Middle frontal gyrus (tissue), 1 donor: ENCODE data around the gene SRGAP2B.
"Not testable (repeated sequence)": the region's sequence is repeated elsewhere in the genome, so short reads cannot be mapped to it uniquely, and the experiment has no call there.

Source experiments
- DNase-seq: peaks from one replicate; pipeline ENCODE4 v3.0.0-alpha.2; 2015; ENCODE audit warnings: low spot score; ENCODE audit errors: extremely low spot score

Gene SRGAP2B

DNA sequence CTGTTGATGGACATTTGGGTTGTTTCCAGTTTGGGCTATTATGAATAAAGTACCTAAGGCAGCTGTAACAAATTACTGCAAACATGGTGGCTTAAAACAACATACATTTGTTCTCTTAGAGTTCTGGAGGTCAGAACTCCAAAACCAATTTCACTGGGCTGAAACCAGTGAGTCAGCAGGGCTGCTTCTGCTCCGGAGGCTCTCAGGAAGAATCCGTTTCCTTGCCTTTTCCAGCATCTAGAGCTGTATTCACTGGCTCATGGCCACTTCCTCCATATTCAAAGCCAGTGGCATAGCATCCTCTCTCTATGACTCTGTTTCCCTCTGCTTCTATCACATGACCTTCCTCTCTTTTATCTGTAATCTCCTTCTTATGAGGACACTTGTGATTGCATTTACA lies 146.7 kb downstream of the SRGAP2B start:
- DNase-seq, result not testable (repeated sequence)

DNA sequence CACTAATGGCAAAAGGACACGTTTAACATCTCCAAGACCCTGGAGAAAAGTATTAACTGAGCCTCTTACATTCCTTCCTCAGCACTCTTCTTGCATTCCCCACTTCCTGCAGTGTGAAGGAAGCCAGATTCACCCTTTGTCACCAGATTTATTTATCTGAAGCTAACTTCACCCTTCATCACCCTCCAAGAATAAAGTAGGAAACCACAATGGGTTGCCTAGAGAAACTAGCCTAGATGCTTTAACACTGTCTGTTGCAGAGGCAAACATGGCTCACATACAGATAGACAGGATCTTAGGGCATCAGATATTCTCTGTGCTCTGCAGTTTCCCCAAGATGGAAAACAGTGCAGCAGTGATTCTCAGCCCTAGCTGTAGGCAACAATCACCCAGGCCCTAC lies 147.6 kb downstream of the SRGAP2B start:
- DNase-seq, result not testable (repeated sequence)

DNA sequence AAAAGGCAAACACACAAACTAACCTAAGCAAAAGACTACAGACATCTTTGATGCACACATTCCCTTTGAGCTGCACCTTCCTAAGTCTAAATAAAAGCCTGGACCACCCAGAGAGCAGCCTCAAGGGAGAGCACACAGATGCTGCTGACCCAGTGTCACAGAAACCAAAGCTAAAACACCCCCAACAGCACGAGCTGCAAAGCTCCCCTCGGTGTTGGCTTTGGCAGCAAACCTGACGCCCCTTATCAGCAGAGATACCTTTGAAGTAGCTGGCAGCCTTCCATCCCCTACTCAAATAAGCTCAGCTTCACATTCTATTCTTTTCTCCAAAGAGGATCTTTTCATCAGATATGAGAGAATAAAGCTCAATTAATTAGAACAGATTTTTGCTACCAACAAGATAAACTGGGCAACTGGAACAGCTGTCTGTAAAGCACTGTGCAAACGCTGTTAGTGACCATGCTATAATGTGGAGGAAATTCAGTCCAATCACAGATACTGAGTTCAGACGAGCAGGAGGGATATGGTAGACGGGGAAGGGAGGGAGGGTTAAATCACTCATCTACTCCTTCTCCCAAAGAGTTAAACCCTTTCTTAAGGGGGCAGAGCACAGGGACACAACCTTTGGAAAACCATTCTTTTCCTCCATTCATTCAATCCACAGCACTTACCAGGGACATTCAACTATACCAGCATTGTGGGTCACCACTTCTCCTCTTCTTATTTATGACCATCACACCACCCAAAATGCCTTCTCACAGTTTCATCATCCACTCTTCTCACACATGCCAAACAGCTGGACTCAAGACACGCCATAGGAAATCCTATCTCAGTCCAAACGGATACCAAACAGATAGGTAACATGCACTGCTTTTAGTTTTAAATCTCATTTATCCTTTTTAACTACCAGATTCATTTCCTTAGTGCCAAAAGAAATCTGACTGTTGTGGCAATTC lies 148.3 kb downstream of the SRGAP2B start:
- not testable (repeated sequence) for DNase-seq

DNA sequence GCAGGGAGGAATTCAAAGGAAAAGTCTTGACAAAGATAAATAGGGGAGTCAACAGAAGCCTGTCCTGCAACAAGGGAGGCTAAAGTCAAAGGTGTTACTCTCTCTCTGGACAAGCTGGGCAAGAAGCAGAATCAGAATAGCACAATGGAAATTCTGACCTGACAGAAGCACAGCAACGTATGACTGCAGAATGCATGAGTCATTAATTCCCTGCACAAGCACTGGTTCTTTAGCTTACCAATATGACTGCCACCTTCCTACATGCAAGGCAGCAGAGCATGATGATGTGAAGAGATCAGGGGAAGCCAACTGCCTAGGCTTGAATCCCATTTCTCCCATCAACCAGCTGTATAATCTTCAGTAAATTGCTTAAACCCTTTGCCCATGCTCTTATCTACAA lies 153.4 kb downstream of the SRGAP2B start:
- DNase-seq, result not testable (repeated sequence)

DNA sequence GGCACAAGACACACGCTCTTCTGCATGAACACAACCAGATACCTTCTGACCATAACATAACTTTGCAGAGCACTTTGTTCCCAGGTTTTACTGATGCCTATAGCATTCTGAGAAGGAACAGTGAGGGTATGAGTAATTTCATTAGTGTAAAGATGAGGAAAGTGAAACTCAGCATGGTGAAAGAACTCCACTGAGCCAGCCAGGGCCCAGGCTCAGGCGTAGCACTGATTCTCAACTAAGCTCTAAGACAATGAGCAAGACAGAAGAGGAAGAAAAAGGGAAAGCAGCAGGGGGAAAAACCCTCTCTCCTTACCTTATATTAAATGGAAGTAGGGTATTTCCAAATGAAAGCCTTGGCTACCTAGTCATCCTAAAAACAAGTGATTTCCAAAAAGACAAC lies 155.1 kb downstream of the SRGAP2B start:
- DNase-seq, result not testable (repeated sequence)

DNA sequence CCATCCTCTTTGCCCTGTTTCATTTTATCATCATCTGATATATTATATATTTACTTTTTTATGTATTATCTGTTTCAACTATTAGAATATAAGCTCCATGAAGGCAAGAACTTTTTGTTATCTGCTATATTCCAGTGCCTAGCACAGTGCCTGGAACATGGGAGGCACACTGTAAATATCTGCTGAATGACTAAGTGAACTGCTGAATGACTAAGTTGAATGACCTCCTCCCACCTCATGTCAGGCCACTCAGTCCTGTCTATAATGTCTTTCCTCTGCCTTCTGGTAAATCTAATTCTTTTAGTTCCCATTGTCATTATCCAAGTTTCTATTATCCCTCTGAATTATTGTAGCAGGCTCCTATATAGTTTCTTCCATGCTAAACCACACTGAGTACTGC lies 156.5 kb downstream of the SRGAP2B start:
- not testable (repeated sequence) for DNase-seq

DNA sequence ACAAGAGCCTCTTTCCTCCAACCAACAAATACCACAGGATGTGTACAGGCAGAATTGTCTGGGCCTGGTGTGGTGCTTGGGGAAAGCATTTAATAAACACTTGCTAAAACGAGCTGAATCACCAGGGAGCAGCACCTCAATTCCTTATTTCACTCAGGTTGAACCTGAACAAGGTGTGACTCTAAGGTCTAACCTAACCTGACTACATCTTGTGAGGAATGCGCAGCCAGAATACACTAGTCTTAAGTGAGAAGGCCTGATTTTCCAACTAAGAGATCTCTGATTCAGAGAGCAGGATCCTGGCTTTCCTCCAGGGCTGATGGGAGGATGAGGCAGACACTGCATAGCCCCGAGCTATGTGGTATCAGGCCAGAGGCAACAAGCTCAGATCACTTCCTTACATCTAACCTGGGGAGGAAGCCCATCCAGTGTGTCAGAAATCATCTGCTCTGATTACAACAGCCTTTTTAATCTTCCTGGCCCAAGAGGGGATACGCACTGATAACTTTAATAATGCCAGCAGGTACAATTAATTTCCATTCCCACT lies 158.9 kb downstream of the SRGAP2B start:
- not testable (repeated sequence) for DNase-seq

DNA sequence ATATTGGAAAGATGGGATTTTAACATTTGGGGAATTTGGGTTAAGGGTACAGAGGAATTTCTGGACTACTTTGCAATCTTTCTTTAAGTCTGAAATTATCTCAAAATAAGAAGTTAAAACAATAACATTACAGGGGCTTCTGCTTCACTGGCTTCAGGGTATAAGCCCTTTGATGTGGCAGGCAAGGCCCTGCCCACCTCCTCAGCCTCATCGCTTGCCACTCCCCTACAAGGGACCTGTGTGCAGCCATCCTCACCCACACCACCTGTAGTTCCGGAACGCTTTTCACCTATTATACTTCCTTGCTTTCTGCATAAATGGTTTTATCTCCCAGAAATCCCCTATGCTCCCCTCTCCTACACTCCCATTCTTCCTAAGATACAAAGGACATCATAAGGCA lies 159.8 kb downstream of the SRGAP2B start:
- not testable (repeated sequence) for DNase-seq

DNA sequence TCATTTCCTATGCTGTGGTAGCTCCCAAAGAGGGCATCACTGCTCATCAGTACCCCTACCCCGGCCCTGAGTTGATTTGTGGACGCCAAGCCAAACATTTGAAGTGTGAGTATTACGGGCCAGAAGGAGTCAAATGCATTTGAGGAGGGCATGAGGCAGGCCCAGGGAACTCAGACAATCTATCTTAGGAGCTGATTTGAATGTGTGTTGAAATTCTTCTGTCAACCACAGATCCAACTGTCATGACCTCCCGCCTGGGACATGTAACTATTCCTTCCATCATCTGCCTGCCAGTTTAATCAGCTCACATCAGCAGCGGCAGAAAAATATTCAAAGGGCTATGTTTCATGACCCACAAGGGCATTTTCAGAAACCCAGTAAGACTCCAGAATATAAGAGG lies 162.1 kb downstream of the SRGAP2B start:
- not testable (repeated sequence) for DNase-seq

DNA sequence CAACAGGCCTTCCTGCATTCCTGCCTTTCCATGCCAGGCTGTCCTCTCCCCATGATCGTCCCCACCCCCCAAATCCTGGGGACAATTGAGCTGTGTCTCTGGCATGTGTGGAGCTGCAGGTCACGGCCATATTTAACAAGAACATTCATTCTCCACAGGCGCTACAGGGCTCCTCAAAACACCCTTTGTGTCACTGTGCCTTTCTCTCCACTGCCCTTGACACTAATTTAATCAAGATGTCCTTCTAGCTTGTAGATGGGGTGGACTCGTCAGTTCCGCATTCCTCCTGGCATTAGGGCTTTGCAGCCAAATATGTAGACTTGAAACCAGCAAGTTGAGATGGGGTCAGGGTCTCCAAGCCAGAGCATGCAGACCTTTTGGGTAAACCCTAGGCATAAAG lies 163.0 kb downstream of the SRGAP2B start:
- not testable (repeated sequence) for DNase-seq

DNA sequence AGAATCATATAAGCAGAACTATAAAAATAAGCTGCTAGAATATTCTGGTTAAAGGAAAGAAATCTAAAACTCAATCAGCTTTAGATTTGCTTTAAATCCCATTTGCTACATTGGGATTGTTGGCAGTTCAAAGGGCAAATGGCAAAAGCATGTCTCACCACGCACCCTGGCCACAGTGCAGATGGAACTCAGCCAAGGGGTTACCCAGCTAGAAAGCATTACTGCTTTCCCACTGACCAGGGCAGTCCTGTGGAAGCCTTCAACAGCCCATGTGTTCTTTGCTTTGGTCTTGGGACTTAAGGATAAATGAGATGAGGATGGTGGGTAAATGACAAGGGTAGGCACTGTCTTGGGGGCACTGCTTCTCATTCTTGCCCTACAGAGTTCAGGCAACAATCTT lies 163.6 kb downstream of the SRGAP2B start:
- not testable (repeated sequence) for DNase-seq

DNA sequence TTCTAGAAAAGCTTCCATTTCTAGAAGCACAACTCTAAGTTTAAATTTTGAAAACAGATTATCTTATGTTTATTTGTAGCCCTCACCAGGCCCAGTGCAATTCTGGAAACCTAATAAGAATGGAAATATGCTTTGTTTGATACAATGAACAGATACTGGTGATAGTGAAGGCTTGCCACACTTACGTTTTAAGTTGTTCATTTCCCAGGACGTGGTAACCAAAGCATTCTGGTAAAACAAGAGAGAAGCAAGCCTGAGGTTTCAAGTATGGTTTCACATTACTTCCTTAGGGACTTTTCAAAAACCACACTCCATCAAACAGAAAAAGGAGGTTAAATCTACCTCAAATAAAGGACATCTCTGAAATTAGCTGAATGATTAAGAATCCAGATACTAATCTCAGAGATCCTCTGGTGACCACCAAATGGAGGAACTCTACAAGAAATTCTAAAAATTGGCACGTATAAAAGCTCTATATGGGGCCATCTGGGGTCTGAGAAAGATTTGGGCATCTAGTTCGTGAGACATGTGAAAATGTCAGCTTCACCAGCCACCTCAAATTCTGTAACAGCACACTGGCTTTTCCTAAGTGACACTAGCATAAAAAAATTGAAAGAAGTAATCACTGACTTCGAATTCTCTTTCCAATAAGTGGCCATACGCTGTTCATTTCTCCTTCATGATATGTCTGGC lies 164.9 kb downstream of the SRGAP2B start:
- not testable (repeated sequence) for DNase-seq

DNA sequence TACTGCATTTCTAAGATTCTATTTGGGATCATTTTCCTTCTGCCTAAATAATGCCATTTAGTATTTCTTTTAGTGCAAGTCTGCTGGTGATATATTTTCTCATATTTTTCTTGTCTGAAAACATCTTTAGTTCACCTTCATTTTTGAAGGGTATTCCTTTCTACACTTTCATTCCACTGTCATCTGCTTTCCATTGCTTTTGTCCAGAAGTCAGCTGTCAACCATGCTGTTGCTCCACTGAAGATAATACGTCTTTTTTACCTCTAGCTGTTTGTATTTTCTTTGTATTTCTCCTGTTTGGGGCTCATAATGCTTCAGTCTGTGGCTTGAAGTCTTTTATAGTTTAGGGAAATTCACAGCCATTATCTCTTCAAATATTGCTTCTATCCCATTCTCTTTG lies 167.8 kb downstream of the SRGAP2B start:
- not testable (repeated sequence) for DNase-seq

DNA sequence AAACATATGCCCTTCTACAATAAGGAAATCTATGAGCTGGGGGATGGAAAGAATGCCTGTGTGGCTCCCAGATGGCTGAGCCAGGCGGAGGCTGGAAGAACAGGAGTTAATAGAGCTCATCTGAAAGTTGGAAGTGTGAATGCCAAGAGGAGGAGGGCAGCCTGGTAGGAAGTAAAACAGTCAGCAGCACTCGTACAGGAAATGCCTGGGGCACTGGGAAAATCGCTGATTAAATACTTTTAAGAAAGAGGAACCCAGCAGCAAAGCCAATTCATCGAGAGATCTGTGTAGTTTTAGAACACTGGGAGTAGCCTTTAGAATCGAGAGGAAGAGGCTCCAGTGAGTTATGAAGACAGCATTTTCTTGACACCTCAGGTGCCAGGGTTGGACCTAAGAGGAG lies 171.5 kb downstream of the SRGAP2B start:
- DNase-seq, result not testable (repeated sequence)

DNA sequence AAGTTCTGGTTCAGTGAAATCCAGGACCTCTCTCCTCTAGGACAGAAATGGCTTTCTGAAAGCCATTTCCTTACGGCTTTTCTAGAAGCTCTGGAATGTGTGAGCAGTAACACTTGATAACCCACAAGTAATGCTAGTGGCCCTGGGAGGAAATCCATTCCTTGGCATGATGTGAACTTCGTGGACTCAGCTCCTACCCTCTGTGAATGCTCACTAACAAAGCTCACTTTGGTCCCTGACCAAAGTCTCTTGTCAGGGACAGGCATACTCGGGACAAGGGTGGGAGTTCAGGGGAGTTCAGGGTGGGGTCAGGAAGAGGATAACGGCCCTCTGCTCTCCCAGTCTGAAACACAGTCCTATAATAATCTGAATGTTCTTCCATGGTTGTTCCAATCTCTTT lies 172.3 kb downstream of the SRGAP2B start:
- not testable (repeated sequence) for DNase-seq

DNA sequence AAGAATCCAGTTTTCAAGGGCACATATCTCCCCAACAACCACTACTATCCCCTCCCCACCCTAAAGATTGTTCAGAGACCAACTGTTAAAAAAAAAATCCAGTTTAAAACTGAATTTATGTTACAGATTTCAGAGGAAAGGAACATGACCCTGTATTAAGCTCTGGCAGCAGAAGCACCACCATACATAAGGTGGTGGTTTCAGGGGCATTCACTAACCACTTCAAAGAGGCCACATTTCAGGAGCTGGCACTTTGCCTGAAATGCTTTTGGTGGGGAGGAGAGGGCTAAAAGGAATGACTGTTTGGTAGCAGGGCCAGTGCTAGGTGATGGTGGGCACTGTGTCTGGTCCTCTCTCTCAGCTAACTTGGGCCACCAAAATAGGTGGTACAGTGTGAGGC lies 176.0 kb downstream of the SRGAP2B start:
- DNase-seq, result not testable (repeated sequence)

DNA sequence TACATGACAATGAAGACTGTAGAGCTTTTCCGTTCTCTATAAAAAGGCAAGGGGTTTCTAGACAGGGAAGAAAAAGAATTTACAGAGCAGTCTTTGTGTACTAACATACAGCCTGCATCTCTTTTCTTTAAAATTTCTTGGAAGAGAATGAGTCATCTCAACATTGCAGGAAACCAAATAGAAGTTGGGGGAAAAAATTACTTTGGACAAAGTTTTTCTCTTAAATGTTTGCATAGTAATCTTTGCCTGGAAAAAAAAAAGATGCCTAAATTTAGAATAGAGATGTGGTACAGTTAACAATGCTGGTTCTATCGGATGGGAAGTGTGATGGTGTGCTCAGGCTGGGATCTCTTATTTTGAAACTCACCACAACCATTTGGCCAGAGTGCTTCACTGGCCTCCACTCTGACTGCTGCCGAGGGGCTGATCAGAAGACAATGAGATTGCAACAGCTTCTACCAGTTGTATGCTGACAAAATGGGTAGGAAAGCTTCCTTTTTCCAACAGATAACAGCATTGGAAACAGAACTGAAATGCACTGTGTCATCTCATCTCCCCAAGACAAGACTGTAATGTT lies 177.0 kb downstream of the SRGAP2B start:
- DNase-seq, result not testable (repeated sequence)

DNA sequence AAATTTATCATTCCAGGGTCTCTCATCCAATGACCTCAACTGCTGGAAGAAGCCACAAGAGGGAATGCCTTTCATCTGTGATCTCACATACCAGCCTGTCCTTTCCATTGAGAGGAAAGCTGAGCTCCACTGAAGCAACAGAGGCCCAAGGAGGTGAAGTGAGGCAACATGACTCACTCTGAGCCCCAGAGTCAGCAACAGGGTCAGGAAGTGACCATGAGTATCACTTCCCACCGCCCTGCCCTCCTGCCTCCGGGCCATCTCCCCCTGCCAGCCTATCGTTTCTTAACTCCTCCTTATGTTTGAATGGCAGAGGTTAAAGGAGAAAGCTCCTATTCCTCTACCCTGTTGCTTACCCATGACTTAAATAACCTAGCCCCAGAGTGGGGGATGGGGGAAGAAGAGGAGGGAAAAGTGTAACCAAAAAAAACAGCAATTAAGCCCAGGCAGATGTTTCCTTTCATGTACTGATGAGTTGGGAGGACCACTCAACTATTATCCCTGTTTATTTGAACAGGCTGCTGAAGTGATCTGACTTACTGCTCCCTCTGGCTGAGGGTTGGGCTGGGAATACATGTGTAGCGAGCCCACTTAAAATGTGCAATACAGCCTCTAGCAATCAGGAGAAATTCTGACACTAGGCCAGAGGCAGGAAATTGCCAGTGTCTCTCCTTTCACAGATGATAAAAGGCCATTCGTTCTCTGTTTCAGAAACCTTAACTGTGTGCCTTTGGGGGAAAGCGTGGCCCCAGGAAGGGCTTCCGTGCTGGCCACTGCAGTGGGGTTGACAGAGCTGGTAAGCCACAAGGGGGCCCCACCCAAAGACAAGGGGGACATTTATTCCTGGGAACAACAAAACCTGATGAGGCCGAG lies 177.7 kb downstream of the SRGAP2B start:
- DNase-seq, result not testable (repeated sequence)

DNA sequence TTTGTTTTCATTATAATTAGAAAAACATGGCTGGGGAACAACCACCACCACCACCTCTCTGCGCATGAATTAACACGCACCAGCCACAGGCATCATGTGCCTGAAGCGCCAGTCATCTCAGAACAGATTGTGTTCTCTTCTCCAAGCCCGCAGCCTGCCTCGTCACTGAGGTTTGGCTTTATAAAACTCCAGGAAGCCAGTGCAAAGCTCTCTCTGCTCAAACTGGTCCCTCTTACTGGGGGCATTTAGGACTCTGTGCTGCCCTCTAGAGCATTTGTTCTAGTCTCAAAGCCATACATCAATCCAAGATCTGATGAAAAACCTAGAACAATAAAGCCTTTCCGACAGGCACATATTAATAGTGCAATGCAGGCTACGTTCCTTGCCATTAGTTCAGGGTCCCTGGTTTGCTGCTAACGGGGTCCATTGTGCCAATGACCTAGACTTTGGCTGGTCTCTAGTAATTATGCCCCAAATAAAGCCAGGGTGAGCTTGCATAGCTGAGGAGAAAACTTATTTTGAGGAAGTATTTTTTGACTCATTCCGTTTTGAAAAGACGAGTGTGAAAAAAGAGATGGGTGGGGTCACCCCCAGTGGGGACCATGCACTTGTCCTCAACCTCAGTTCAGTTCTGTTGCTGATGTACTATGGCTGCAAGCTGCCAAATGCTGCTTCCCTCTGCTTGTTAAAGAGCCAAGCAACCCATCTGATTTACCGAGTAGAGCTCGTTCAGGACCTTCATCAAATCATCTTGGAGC lies 181.0 kb downstream of the SRGAP2B start:
- DNase-seq, result not testable (repeated sequence)

DNA sequence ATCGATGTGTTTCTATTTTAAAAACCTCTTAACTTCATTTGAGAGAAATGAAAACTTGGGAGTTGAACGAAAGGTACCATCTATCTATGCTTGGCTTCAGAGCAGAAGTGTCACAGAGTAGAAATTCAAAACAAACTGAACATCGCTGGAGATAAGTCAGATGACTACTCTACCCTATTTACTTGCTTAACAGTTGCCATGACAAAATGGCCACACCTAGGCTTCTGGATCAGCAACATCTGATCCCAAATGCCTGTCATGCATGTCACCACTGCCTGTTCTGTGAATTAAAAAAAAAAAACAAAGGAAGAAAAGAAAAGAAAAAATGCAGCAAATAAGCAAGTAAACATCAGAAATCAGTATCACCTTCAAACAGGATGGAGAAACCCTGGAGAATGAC lies 181.7 kb downstream of the SRGAP2B start:
- DNase-seq, result not testable (repeated sequence)
